HepG2 (cell line): ENCODE measurements around the gene ZBTB45. TPM values are rescaled to one million over a fixed set of nuclear protein-coding genes. Genes with fewer than 3 reads are reported as not detected.

Experiments used
- ASH2L ChIP-seq: fragments of 300-600, 200-600 bp; sonication (generic); IDR thresholded peaks from 2 replicates; pipeline ENCODE4 v1.7.0; 2017; ENCODE audit warnings: low read depth, mild to moderate bottlenecking, moderate library complexity, mixed read lengths, low read length; ENCODE audit not compliant: insufficient read length
- GLI4 ChIP-seq: sonication (generic); formaldehyde crosslinking; IDR thresholded peaks from 2 replicates; pipeline ENCODE4 v1.5.1; 2020; ENCODE audit warnings: missing genetic modification reagents, mild to moderate bottlenecking, moderate library complexity, borderline replicate concordance
- MBD4 ChIP-seq: IDR thresholded peaks from 2 replicates; pipeline ENCODE4 v1.6.1; 2012; ENCODE audit warnings: low read length, inconsistent platforms, borderline replicate concordance
- MIER2 ChIP-seq: IDR thresholded peaks from 2 replicates; pipeline ENCODE4 v1.6.1; 2016; ENCODE audit warnings: missing biosample characterization, missing genetic modification reagents
- MTA1 ChIP-seq: sonication (generic); formaldehyde crosslinking; IDR thresholded peaks from 2 replicates; pipeline ENCODE4 v1.4.0; 2020; ENCODE audit warnings: missing genetic modification reagents, mild to moderate bottlenecking, borderline replicate concordance
- POLR2A ChIP-seq, 2 experiments: IDR thresholded peaks; 2 replicates each; pipeline ENCODE4 v1.6.1; 2011; ENCODE audit warnings: low read depth in 2 of 2, low read length in 2 of 2, mild to moderate bottlenecking in 1 of 2, moderate library complexity in 1 of 2; ENCODE audit not compliant: insufficient read depth in 1 of 2
- SIN3B ChIP-seq: fragments of 150-350 bp; IDR thresholded peaks from 2 replicates; pipeline ENCODE4 v1.6.1; 2014; ENCODE audit warnings: low read length
- SP2 ChIP-seq: sonication (generic); formaldehyde crosslinking; IDR thresholded peaks from 2 replicates; pipeline ENCODE4 v1.5.1; 2020; ENCODE audit warnings: mild to moderate bottlenecking, missing genetic modification reagents
- UBTF ChIP-seq: sonication (generic); formaldehyde crosslinking; IDR thresholded peaks from 2 replicates; pipeline ENCODE4 v1.4.0; 2020; ENCODE audit warnings: mild to moderate bottlenecking, missing genetic modification reagents
- ZMAT3 ChIP-seq: sonication (generic); formaldehyde crosslinking; conservative IDR thresholded peaks from 2 replicates; pipeline ENCODE4 v1.7.0; 2021; ENCODE audit warnings: missing genetic modification reagents
- ZNF124 ChIP-seq: sonication (generic); formaldehyde crosslinking; IDR thresholded peaks from 2 replicates; pipeline ENCODE4 v1.4.0; 2020; ENCODE audit warnings: missing genetic modification reagents
- ZNF260 ChIP-seq: sonication (generic); formaldehyde crosslinking; IDR thresholded peaks from 2 replicates; pipeline ENCODE4 v1.4.0; 2020; ENCODE audit warnings: missing genetic modification reagents, low read depth, mild to moderate bottlenecking, borderline replicate concordance
- ZNF430 ChIP-seq: sonication (generic); formaldehyde crosslinking; IDR thresholded peaks from 2 replicates; pipeline ENCODE4 v1.9.0; 2021; ENCODE audit warnings: mild to moderate bottlenecking, missing genetic modification reagents
- ZNF777 ChIP-seq: sonication (generic); formaldehyde crosslinking; IDR thresholded peaks from 2 replicates; pipeline ENCODE4 v1.4.0; 2020; ENCODE audit warnings: missing genetic modification reagents
- ZNF788 ChIP-seq: sonication (generic); formaldehyde crosslinking; IDR thresholded peaks from 2 replicates; pipeline ENCODE4 v1.5.0; 2020; ENCODE audit warnings: mild to moderate bottlenecking, missing genetic modification reagents, borderline replicate concordance
- ZNF83 ChIP-seq: sonication (generic); formaldehyde crosslinking; IDR thresholded peaks from 2 replicates; pipeline ENCODE4 v1.4.0; 2020; ENCODE audit warnings: missing genetic modification reagents, mild to moderate bottlenecking, borderline replicate concordance
- polyA plus RNA-seq, 8 experiments: library from polyadenylated mRNA; depleted of rRNA in 3 of 8; stranded (reverse) in 7 of 8; unstranded in 1 of 8; fragments of >200 nt; fragmentation: Illumina TruSeq in 4 of 8; extraction: Trizol in 4 of 8; gene quantifications; 2 replicates each; pipeline versions ENCODE4 v1.2.1 to v1.2.3, GENCODE V29; 2011 to 2016; ENCODE audit warnings: low read depth in 4 of 8, missing spikeins in 1 of 8, mixed read lengths in 1 of 8; ENCODE audit not compliant: insufficient read depth in 1 of 8
- total RNA-seq, 5 experiments: library from RNA; depleted of rRNA; stranded (reverse); fragments of >200 nt; fragmentation: Illumina TruSeq; extraction: Trizol; gene quantifications; 2 replicates each; pipeline ENCODE4 v1.2.3, GENCODE V29; 2016; ENCODE audit warnings: low read depth in 1 of 5
- TF ChIP-seq, protein P1 (sequence below): sonication (generic); formaldehyde crosslinking; IDR thresholded peaks from 2 replicates; pipeline ENCODE4 v1.4.0; 2020; ENCODE audit warnings: mild to moderate bottlenecking, missing genetic modification reagents
- TF ChIP-seq, protein P2 (sequence below): IDR thresholded peaks from 2 replicates; pipeline ENCODE4 v1.6.1; 2016
- TF ChIP-seq, protein P3 (sequence below): conservative IDR thresholded peaks from 2 replicates; pipeline ENCODE4 v1.6.1; 2018; ENCODE audit warnings: missing genetic modification reagents

The ZBTB45 gene
- total and polyA plus RNA-seq, 2 of the 13 experiments (the other 11 are each of a cell fraction or from before 2014, with no cell fraction given): 3.0 to 3.7 TPM

DNA sequence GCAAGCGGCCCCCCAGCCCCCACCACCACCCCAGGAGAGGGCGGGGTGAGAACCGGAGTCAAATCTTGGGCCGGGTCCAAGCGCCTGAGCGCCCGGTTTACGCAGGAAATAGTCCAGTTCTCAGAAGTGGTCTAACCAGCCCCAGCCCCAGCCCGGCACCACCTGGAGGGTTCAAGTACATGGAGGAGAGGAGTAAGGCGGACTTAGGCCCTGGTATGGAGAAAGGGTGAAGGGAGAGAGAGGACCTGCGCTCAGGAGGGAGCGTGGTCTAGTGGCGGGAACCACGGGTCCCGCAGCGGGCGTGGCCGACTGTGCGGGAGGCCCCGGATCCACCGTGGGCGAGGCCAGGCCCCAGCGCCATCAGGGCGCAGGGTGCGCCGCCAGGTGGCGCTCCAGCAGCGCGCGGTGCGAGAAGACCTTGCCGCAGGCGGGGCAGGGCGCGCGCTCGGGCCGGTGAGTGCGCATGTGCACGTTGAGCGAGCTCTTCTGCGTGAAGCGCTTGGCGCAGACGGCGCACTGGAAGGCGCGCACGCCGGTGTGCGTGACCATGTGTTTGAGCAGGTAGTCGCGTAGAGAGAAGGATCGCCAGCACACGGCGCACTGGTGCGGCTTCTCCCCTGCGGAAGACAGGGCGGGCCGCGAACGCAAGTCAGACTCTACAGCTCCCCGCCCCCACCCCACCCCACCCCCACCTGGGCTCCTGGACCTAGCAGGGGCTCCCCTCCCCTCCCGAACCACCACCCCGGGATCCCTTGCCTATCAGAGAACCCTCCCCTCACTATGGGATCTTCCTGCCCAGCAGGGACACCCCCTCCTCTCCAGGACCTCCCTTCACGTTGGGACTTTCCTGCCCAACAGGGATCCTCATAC is 5.7 kb downstream of the ZBTB45 start (continued):
- TF ChIP-seq, protein P1, sequence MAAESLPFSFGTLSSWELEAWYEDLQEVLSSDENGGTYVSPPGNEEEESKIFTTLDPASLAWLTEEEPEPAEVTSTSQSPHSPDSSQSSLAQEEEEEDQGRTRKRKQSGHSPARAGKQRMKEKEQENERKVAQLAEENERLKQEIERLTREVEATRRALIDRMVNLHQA (CRISPR knock-in tag): no peak
- TF ChIP-seq ZNF788 (CRISPR knock-in tag) (no peak; the same call in 1 of the 2 replicates), ZNF777 (CRISPR knock-in tag) (peak; percentile 94), MTA1 (CRISPR knock-in tag) (peak; percentile 60; the same call in 1 of the 2 replicates), ASH2L (peak; percentile 53), SP2 (peak; percentile 47), ZNF260 (CRISPR knock-in tag) (no peak), ZNF124 (no peak), ZNF430 (CRISPR knock-in tag) (peak; percentile 59; the same call in 1 of the 2 replicates), SIN3B (no peak), ZNF83 (no peak; the same call in 1 of the 2 replicates), MBD4 (no peak), POLR2A (IDR thresholded peaks at IDR 0.05; ENCODE audit: insufficient read depth in 1 of 2, low read depth in 2 of 2, low read length in 2 of 2) (peak; percentile 84 to 95), UBTF (CRISPR knock-in tag) (peak; percentile 54; the same call in 1 of the 2 replicates), GLI4 (CRISPR knock-in tag) (no peak), ZMAT3 (CRISPR knock-in tag) (no peak), MIER2 (CRISPR knock-in tag) (peak; percentile 44; the same call in 1 of the 2 replicates)
- TF ChIP-seq, protein P2, sequence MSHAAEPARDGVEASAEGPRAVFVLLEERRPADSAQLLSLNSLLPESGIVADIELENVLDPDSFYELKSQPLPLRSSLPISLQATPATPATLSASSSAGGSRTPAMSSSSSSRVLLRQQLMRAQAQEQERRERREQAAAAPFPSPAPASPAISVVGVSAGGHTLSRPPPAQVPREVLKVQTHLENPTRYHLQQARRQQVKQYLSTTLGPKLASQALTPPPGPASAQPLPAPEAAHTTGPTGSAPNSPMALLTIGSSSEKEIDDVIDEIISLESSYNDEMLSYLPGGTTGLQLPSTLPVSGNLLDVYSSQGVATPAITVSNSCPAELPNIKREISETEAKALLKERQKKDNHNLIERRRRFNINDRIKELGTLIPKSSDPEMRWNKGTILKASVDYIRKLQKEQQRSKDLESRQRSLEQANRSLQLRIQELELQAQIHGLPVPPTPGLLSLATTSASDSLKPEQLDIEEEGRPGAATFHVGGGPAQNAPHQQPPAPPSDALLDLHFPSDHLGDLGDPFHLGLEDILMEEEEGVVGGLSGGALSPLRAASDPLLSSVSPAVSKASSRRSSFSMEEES (CRISPR knock-in tag): peak; percentile 60; the same call in 1 of the 2 replicates
- TF ChIP-seq, protein P3, sequence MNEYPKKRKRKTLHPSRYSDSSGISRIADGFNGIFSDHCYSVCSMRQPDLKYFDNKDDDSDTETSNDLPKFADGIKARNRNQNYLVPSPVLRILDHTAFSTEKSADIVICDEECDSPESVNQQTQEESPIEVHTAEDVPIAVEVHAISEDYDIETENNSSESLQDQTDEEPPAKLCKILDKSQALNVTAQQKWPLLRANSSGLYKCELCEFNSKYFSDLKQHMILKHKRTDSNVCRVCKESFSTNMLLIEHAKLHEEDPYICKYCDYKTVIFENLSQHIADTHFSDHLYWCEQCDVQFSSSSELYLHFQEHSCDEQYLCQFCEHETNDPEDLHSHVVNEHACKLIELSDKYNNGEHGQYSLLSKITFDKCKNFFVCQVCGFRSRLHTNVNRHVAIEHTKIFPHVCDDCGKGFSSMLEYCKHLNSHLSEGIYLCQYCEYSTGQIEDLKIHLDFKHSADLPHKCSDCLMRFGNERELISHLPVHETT (CRISPR knock-in tag): no peak; the same call in 1 of the 2 replicates
